ENCODE measurements around the gene PTGDR.

DNA sequence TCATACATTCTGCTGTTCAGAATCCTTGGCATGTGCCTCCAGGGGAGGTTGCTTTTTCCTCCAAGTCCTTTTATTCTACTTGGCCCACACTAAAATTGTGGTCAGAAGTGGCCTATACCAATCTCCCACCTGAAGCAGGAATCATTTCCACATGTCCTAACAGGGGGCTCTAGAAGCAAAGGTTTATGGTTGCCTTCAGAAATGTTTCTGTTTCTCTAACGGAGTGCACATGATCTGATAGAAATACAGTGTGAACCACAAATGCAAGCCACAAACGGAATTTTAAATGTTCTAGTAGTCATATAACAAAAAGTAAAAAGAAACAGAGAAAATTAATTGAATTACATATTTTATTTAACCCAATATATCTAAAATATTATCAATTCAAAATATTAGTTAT is 50.6 kb downstream of the PTGDR start:
- no peak for TF ChIP-seq POLR2A (IDR thresholded peaks at IDR 0.05; ENCODE audit: low read depth, low read length)
- no peak for TF ChIP-seq POLR2AphosphoS5 (IDR thresholded peaks at IDR 0.05; ENCODE audit: low read depth, low read length)
- no peak for TF ChIP-seq TAF1 (IDR thresholded peaks at IDR 0.05; ENCODE audit: borderline replicate concordance, low read depth, low read length)

All from GM12892 (cell line).